Mesenchymal stem cell (in vitro differentiated cells and primary cell): ENCODE data around the gene SASH1.

Experiments
- DNase-seq: peaks from one replicate; pipeline ENCODE4 v3.0.0-alpha.2; 2013
- H2AFZ ChIP-seq: one replicate; pipeline ENCODE4 v1.6.1; 2013; ENCODE audit warnings: low read depth, mild to moderate bottlenecking, control low read depth, inconsistent platforms, low read length, moderate library complexity
- H2AK5ac ChIP-seq: 2 replicates; pipeline ENCODE4 v1.6.1; 2013; ENCODE audit warnings: low read length, moderate library complexity, mild to moderate bottlenecking, inconsistent platforms; ENCODE audit not compliant: severe bottlenecking
- H2BK120ac ChIP-seq: one replicate; pipeline ENCODE4 v1.6.1; 2013; ENCODE audit warnings: low read depth, mild to moderate bottlenecking, inconsistent platforms, low read length, moderate library complexity
- H2BK12ac ChIP-seq, 2 experiments: one replicate each; pipeline ENCODE4 v1.6.1; 2013; ENCODE audit warnings: inconsistent platforms in 2 of 2, low read length in 2 of 2, mild to moderate bottlenecking in 2 of 2, moderate library complexity in 2 of 2, control low read depth in 1 of 2
- H2BK15ac ChIP-seq: one replicate; pipeline ENCODE4 v1.6.1; 2013; ENCODE audit warnings: mild to moderate bottlenecking, low read depth, inconsistent platforms; ENCODE audit not compliant: poor library complexity, severe bottlenecking
- H2BK5ac ChIP-seq: 2 replicates; pipeline ENCODE4 v1.6.1; 2013; ENCODE audit warnings: low read depth, mild to moderate bottlenecking, low read length, control low read depth, inconsistent platforms; ENCODE audit not compliant: poor library complexity, severe bottlenecking
- H3K14ac ChIP-seq, 2 experiments: one replicate each; pipeline ENCODE4 v1.6.1; 2013; ENCODE audit warnings: inconsistent platforms in 2 of 2, low read length in 2 of 2, control low read depth in 1 of 2, mild to moderate bottlenecking in 1 of 2, moderate library complexity in 1 of 2
- H3K18ac ChIP-seq, 2 experiments: one replicate each; pipeline ENCODE4 v1.6.1; 2013; ENCODE audit warnings: inconsistent platforms in 2 of 2, low read length in 2 of 2, control low read depth in 1 of 2, low read depth in 1 of 2, mild to moderate bottlenecking in 1 of 2
- H3K23ac ChIP-seq, 2 experiments: one replicate each; pipeline ENCODE4 v1.6.1; 2013; ENCODE audit warnings: inconsistent platforms in 2 of 2, low read length in 2 of 2, mild to moderate bottlenecking in 2 of 2, moderate library complexity in 2 of 2, control low read depth in 1 of 2
- H3K27ac ChIP-seq: 2 replicates; pipeline ENCODE4 v1.5.1; 2013; ENCODE audit warnings: mild to moderate bottlenecking, moderate library complexity, low read length, control low read depth, inconsistent platforms; ENCODE audit not compliant: poor library complexity, severe bottlenecking
- H3K27me3 ChIP-seq, 2 experiments: 2 replicates each; pipeline versions ENCODE4 v1.6.1 to v1.7.0; 2013; ENCODE audit warnings: low read length in 2 of 2, mild to moderate bottlenecking in 2 of 2, moderate library complexity in 2 of 2, control low read depth in 1 of 2, inconsistent platforms in 1 of 2; ENCODE audit not compliant: control insufficient read depth in 1 of 2, insufficient read depth in 1 of 2
- H3K36me3 ChIP-seq, 2 experiments: 2 replicates each; pipeline versions ENCODE4 v1.6.1 to v1.7.0; 2013; ENCODE audit warnings: low read length in 2 of 2, control low read depth in 1 of 2, inconsistent platforms in 1 of 2, low read depth in 1 of 2, mild to moderate bottlenecking in 1 of 2; ENCODE audit not compliant: insufficient read depth in 2 of 2, control insufficient read depth in 1 of 2
- H3K4ac ChIP-seq, 2 experiments: one replicate each; pipeline ENCODE4 v1.6.1; 2013; ENCODE audit warnings: inconsistent platforms in 2 of 2, low read length in 2 of 2, mild to moderate bottlenecking in 2 of 2, moderate library complexity in 2 of 2, control low read depth in 1 of 2, low read depth in 1 of 2
- H3K4me1 ChIP-seq: 2 replicates; pipeline ENCODE4 v1.6.1; 2013; ENCODE audit warnings: low read depth, low read length, control low read depth; ENCODE audit not compliant: control insufficient read depth, insufficient read depth
- H3K4me2 ChIP-seq: 2 replicates; pipeline ENCODE4 v1.6.1; 2013; ENCODE audit warnings: low read length, mild to moderate bottlenecking, inconsistent platforms; ENCODE audit not compliant: poor library complexity, severe bottlenecking
- H3K4me3 ChIP-seq, 2 experiments: 2 replicates each; pipeline versions ENCODE4 v1.5.1 to v1.7.0; 2013; ENCODE audit warnings: low read length in 2 of 2, mild to moderate bottlenecking in 2 of 2, control low read depth in 1 of 2, low read depth in 1 of 2; ENCODE audit not compliant: insufficient read depth in 1 of 2
- H3K79me1 ChIP-seq: replicated peaks from 2 replicates; pipeline ENCODE4 v1.6.1; 2013; ENCODE audit warnings: mild to moderate bottlenecking, control low read depth, low read length, inconsistent platforms; ENCODE audit not compliant: poor library complexity, severe bottlenecking
- H3K9ac ChIP-seq: 2 replicates; pipeline ENCODE4 v1.7.0; 2013; ENCODE audit warnings: mild to moderate bottlenecking, low read length, moderate library complexity
- H3K9me3 ChIP-seq: 2 replicates; pipeline ENCODE4 v1.7.0; 2013; ENCODE audit warnings: mild to moderate bottlenecking, low read length; ENCODE audit not compliant: control insufficient read depth
- H4K8ac ChIP-seq: one replicate; pipeline ENCODE4 v1.6.1; 2013; ENCODE audit warnings: inconsistent platforms, mild to moderate bottlenecking, low read length, moderate library complexity
- H4K91ac ChIP-seq: one replicate; pipeline ENCODE4 v1.6.1; 2013; ENCODE audit warnings: mild to moderate bottlenecking, low read length, inconsistent platforms
- WGBS: methylation state at CpG from one replicate; pipeline ENCODE4 v1.1.7; 2013; ENCODE audit warnings: mixed read lengths; 5-methylcytosine and 5-hydroxymethylcytosine counted together

SASH1 gene

DNA sequence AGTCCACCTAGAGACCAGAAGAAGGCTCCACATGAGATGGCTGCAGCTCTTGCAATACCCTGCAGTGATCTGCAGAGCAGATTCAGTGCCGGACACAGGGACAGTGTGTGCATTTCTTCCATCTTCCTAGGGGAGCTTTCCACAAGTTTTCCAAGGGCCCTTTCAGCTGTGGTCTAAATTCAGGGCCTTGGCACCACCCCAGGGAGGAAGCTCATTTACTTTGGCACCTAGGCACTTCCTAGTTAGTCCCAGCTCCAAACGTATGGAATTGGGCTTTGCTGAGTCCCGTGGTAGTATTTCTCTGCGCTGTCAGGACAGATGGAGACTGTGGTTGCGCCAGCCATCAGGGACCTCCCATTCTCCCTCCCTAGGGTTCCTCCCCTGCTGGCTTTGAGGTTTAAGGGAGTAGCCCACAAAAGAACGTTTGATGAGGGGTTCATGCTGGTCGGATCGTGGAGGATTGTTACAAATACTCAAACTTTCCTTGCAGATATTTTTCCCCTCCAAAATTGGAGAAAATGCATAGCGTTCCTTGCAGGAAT lies 221.9 kb downstream of the SASH1 start:
- H3K18ac ChIP-seq = no peak overlapping the region
- no peak overlapping the region for H3K23ac ChIP-seq
- H3K14ac ChIP-seq = no peak overlapping the region
- 84% methylated on average over 5 of the region's 9 CpGs for WGBS
- H3K27me3 ChIP-seq = no peaks in the 10 kb centered on the region
- no peak overlapping the region for H3K27ac ChIP-seq
- H3K4ac ChIP-seq = no peak overlapping the region
- H3K4me3 ChIP-seq = no peak overlapping the region
- no peak overlapping the region for H2BK12ac ChIP-seq
- no peak overlapping the region for H2BK15ac ChIP-seq
- H3K9me3 ChIP-seq = no peaks in the 10 kb centered on the region
- no peak overlapping the region for H2BK120ac ChIP-seq
- H3K4me1 ChIP-seq = peaks cover 13% of the 10 kb centered on the region
- no peak overlapping the region for H2AFZ ChIP-seq
- H3K9ac ChIP-seq = no peak overlapping the region
- H2AK5ac ChIP-seq = no peak overlapping the region
- no peaks in the 10 kb centered on the region for H3K36me3 ChIP-seq
- H2BK5ac ChIP-seq = no peak overlapping the region
- H3K4me2 ChIP-seq = no peak overlapping the region
- no peak overlapping the region for H4K91ac ChIP-seq
- H3K79me1 ChIP-seq = no peaks in the 10 kb centered on the region
- no peak overlapping the region for H4K8ac ChIP-seq
- DNase-seq = no peak

DNA sequence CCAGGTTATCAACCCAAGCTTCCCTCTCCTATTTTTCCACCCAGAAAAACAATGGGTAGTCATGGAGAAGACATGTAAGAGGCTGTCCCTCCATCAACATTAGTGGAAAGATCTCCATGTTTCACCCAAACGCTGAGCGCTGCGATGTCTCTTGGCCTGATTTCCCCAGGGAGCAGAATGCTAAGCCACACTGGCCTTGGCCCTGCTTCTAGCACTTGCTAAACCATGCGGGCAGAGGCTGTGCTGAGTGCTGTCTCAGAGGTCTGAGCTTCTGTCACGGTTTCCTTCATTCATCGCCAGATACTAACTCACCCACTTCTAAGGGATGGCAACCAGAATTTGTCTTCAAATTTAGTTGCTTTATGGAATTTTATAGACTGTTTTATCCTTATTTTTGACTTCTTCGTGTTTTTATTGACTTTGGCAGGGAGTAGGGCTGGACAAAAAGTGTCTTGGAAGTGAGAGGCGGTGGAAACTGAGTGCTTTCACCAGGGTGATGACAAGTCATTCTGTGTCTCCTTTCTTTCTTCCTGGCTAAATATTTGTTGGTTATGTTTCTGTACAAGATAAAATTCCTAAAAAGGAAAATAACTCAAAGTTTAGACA lies 222.8 kb downstream of the SASH1 start:
- H2BK15ac ChIP-seq = peak overlapping the region; percentile 87
- H3K9ac ChIP-seq = peak overlapping the region; percentile 60
- WGBS = 98% methylated on average over 6 of the region's 8 CpGs
- H3K9me3 ChIP-seq = no peaks in the 10 kb centered on the region
- H3K36me3 ChIP-seq = no peaks in the 10 kb centered on the region
- no peak overlapping the region for H2AFZ ChIP-seq
- H3K27ac ChIP-seq = no peak overlapping the region
- H3K79me1 ChIP-seq = no peaks in the 10 kb centered on the region
- H2BK120ac ChIP-seq = no peak overlapping the region
- H2BK5ac ChIP-seq = no peak overlapping the region
- peaks cover 8% of the 10 kb centered on the region for H3K4me1 ChIP-seq
- H3K27me3 ChIP-seq = no peaks in the 10 kb centered on the region
- H2BK12ac ChIP-seq = peak overlapping the region; percentile 75 to 79
- H3K4me3 ChIP-seq = peak overlapping the region in 1 of 2 experiments; percentile 20
- H3K14ac ChIP-seq = peak overlapping the region in 1 of 2 experiments; percentile 64
- H3K4ac ChIP-seq = peak overlapping the region; percentile 29 to 47
- H3K23ac ChIP-seq = no peak overlapping the region
- H2AK5ac ChIP-seq = no peak overlapping the region
- DNase-seq = no peak
- H3K4me2 ChIP-seq = no peak overlapping the region
- H3K18ac ChIP-seq = peak overlapping the region in 1 of 2 experiments; percentile 80
- peak overlapping the region; percentile 34 for H4K91ac ChIP-seq
- H4K8ac ChIP-seq = peak overlapping the region; percentile 21

DNA sequence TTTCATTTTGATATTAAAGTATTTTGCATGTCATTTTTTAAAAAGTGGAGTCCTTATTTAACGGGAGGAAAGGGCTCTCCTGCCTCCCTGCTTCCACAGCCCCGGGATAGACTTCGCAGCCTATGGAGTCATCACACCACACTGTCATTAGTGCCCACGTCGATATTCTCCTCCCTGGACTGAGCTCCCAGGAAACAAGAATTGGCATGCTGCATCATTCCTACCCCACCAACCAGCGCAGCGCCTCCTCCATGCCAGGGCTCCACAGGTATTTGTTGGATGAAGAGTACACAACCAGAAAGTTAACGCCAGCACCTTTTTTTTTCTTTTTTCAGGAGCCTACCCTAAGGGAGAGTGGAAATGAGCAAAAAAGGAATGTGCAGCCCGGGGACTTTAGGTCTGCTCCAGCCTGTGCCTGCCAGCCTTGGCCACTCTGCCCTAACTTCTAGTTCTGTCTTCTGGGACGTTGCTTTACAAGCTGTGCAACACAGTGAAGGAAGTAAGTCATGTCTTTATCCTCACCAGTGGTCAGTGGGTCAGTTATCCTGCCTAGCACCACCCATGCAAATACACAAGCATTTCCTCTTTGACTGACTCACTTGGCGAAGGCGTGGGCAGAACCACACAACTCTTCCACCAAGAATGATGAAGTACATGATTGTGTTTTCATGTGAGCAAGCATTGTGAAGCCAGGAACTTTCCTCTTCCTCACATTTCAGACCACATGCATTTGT lies 223.5 kb downstream of the SASH1 start:
- Histone ChIP-seq H2BK5ac (no peak overlapping the region), H3K18ac (peak overlapping the region; percentile 67 to 74), H3K9ac (peak overlapping the region; percentile 60), H4K8ac (peak overlapping the region; percentile 70), H3K4ac (no peak overlapping the region), H3K14ac (no peak overlapping the region), H2AFZ (peak overlapping the region; percentile 0), H3K23ac (no peak overlapping the region), H3K4me1 (peaks cover 8% of the 10 kb centered on the region), H3K79me1 (no peaks in the 10 kb centered on the region), H3K36me3 (no peaks in the 10 kb centered on the region), H3K4me3 (peak overlapping the region in 1 of 2 experiments; percentile 20), H3K27ac (no peak overlapping the region), H3K9me3 (no peaks in the 10 kb centered on the region), H2BK120ac (no peak overlapping the region), H3K27me3 (no peaks in the 10 kb centered on the region), H2AK5ac (no peak overlapping the region), H2BK15ac (no peak overlapping the region), H3K4me2 (no peak overlapping the region), H2BK12ac (peak overlapping the region in 1 of 2 experiments; percentile 65), H4K91ac (peak overlapping the region; percentile 90)
- WGBS = 66% methylated on average over 12 of the region's 12 CpGs
- DNase-seq = peak; percentile 89

DNA sequence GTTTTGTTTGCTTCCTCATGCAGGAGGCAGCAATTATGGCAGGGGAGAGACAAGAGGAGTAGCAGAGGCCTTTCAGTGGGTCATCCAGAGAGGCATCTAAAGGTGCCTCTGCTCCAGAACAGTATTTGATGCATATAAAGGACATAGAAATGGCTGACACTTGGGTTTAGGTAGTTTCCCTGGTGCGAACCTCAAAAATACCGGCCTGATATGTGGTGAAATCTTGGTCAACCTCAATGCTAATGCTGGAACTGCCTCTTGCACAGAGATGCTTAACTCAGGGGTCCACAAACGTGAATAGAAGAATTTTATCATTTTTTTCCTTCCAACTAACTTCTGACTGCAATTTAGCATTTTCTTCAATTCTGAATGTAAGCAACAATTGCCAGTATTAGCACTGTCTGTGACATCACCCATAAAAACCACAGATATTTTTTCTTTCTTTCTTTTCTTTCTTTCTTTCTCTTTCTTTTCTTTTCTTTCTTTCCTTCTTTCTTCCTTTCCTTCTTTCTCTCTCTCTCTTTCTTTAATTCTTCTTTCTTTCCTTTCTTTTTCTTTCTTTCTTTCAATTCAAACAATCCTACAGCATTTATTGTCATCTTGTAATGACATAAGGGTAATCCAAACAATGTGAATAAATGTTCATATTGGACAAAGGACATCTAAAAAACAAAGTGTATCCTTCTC lies 224.2 kb downstream of the SASH1 start:
- Histone ChIP-seq H3K36me3 (no peaks in the 10 kb centered on the region), H3K4me1 (peaks cover 8% of the 10 kb centered on the region), H3K4ac (no peak overlapping the region), H2BK12ac (no peak overlapping the region), H3K9ac (peak overlapping the region; percentile 38), H3K27me3 (no peaks in the 10 kb centered on the region), H2AFZ (peak overlapping the region; percentile 0), H3K14ac (no peak overlapping the region), H3K79me1 (no peaks in the 10 kb centered on the region), H2BK120ac (no peak overlapping the region), H3K4me3 (no peak overlapping the region), H3K4me2 (no peak overlapping the region), H3K27ac (no peak overlapping the region), H4K8ac (no peak overlapping the region), H3K9me3 (no peaks in the 10 kb centered on the region), H4K91ac (no peak overlapping the region), H3K18ac (no peak overlapping the region), H2BK15ac (no peak overlapping the region), H3K23ac (no peak overlapping the region), H2AK5ac (no peak overlapping the region), H2BK5ac (no peak overlapping the region)
- no peak for DNase-seq
- 91% methylated on average over 3 of the region's 3 CpGs for WGBS
